ENCODE data around the gene TEX22. TPM values are rescaled to one million over a fixed set of nuclear protein-coding genes. Genes with fewer than 3 reads are reported as not detected.

TEX22 gene
- total RNA-seq, 1 experiment from 2014 or later: 0.87 TPM

- POLR2A ChIA-PET: no interaction called here
- TF ChIP-seq ATF3 (CRISPR knock-in tag; conservative IDR thresholded peaks at IDR 0.05): no peak
- no peak for TF ChIP-seq ZNF263 (CRISPR knock-in tag; IDR thresholded peaks at IDR 0.05; ENCODE audit: low read depth)
- TF ChIP-seq AFF4 (CRISPR knock-in tag; IDR thresholded peaks at IDR 0.05; ENCODE audit: borderline replicate concordance): no peak
- no peak for TF ChIP-seq SMAD4 (CRISPR knock-in tag; IDR thresholded peaks at IDR 0.05)
- H3K4me3 Mint-ChIP-seq: no peak overlapping the region
- ATAC-seq: no peak
- no peaks in the 10 kb centered on the region for H3K27me3 Mint-ChIP-seq (ENCODE audit: low read depth)
- no peaks in the 10 kb centered on the region for H3K9me3 Mint-ChIP-seq
- no peak for DNase-seq (ENCODE audit: low spot score)
- H3K27ac Mint-ChIP-seq: no peak overlapping the region
- no peaks in the 10 kb centered on the region for H3K4me1 Mint-ChIP-seq
- H3K36me3 Mint-ChIP-seq: peaks cover 18% of the 10 kb centered on the region
- CTCF ChIA-PET: no interaction called here
Measured at GRCh38 chr14:105384605-105385321, 13.6 kb upstream of the TEX22 start.

- Mint-ChIP-seq H3K36me3 (peaks cover 16% of the 10 kb centered on the region), H3K27me3 (ENCODE audit: low read depth) (no peaks in the 10 kb centered on the region), H3K9me3 (no peaks in the 10 kb centered on the region), H3K4me1 (no peaks in the 10 kb centered on the region), H3K4me3 (no peak overlapping the region), H3K27ac (no peak overlapping the region)
- TF ChIP-seq ZNF317 (CRISPR knock-in tag; IDR thresholded peaks at IDR 0.05; ENCODE audit: borderline replicate concordance, low read depth): no peak
- TF ChIP-seq KAT7 (CRISPR knock-in tag; IDR thresholded peaks at IDR 0.05; ENCODE audit: borderline replicate concordance): no peak
- TF ChIP-seq ESRRA (CRISPR knock-in tag; IDR thresholded peaks at IDR 0.05; ENCODE audit: borderline replicate concordance): no peak
- no peak for TF ChIP-seq ARID4B (CRISPR knock-in tag; IDR thresholded peaks at IDR 0.05; ENCODE audit: borderline replicate concordance)
- no peak for TF ChIP-seq NR2C2 (CRISPR knock-in tag; IDR thresholded peaks at IDR 0.05)
- no peak for TF ChIP-seq GRHL2 (CRISPR knock-in tag; IDR thresholded peaks at IDR 0.05; ENCODE audit: insufficient replicate concordance, severe bottlenecking)
- ATAC-seq: no peak
- DNase-seq (ENCODE audit: low spot score): no peak
- ChIA-PET POLR2A (no interaction called here), CTCF (no interaction called here)
Measured at GRCh38 chr14:105385322-105385637, 13.1 kb upstream of the TEX22 start.

- no peak for DNase-seq (ENCODE audit: low spot score)
- no peak for ATAC-seq
- Mint-ChIP-seq H3K27ac (no peak overlapping the region), H3K27me3 (ENCODE audit: low read depth) (no peaks in the 10 kb centered on the region), H3K4me1 (no peaks in the 10 kb centered on the region), H3K9me3 (no peaks in the 10 kb centered on the region), H3K36me3 (peaks cover 16% of the 10 kb centered on the region), H3K4me3 (no peak overlapping the region)
- CTCF ChIA-PET: no interaction called here
- POLR2A ChIA-PET: no interaction called here
- no peak for TF ChIP-seq FOXK1 (CRISPR knock-in tag; IDR thresholded peaks at IDR 0.05)
- TF ChIP-seq ZNF396 (CRISPR knock-in tag; IDR thresholded peaks at IDR 0.05; ENCODE audit: borderline replicate concordance): no peak
- TF ChIP-seq ATF1 (CRISPR knock-in tag; IDR thresholded peaks at IDR 0.05): no peak
- no peak for TF ChIP-seq MYBL2 (CRISPR knock-in tag; IDR thresholded peaks at IDR 0.05)
- TF ChIP-seq E2F5 (CRISPR knock-in tag; IDR thresholded peaks at IDR 0.05): no peak
- TF ChIP-seq MAX (CRISPR knock-in tag; IDR thresholded peaks at IDR 0.05): no peak
- TF ChIP-seq ZSCAN18 (CRISPR knock-in tag; IDR thresholded peaks at IDR 0.05): no peak
- no peak for TF ChIP-seq ZNF232 (CRISPR knock-in tag; IDR thresholded peaks at IDR 0.05)
Measured at GRCh38 chr14:105385698-105386365, 12.5 kb upstream of the TEX22 start.

Measured in WTC11 (cell line).